ENCODE results near the gene C10orf105. TPM values are rescaled to one million over a fixed set of nuclear protein-coding genes. Genes with fewer than 3 reads are reported as not detected.

Gene C10orf105
- total RNA-seq, 1 experiment from 2014 or later = not detected

- H3K27me3 ChIP-seq = no peaks in the 10 kb centered on the region
- no peak overlapping the region for H3K27ac ChIP-seq
- 0 out of 2 replicates have a peak, but pooled peaks cover 3% of the 10 kb centered on the region for H3K4me1 ChIP-seq
- no peak for DNase-seq
- no peaks in the 10 kb centered on the region for H3K36me3 ChIP-seq
- H3K9me3 ChIP-seq (replicated peaks) = no peaks in the 10 kb centered on the region
- no peak overlapping the region for H3K4me3 ChIP-seq
Measured at GRCh38 chr10:71735709-71736569, 16.4 kb upstream of the C10orf105 start.

- no peak overlapping the region for H3K4me3 ChIP-seq
- H3K36me3 ChIP-seq = no peaks in the 10 kb centered on the region
- H3K4me1 ChIP-seq = 0 out of 2 replicates have a peak, but pooled peaks cover 3% of the 10 kb centered on the region
- no peaks in the 10 kb centered on the region for H3K9me3 ChIP-seq (replicated peaks)
- DNase-seq = no peak
- H3K27me3 ChIP-seq = no peaks in the 10 kb centered on the region
- no peak overlapping the region for H3K27ac ChIP-seq
Measured at GRCh38 chr10:71734797-71735196, 15.2 kb upstream of the C10orf105 start.

- no peak for DNase-seq
- H3K4me1 ChIP-seq = peaks cover 20% of the 10 kb centered on the region
Measured at GRCh38 chr10:71731791-71732190, 12.2 kb upstream of the C10orf105 start.

GRCh38 chr10:71729161-71729636 is 9.6 kb upstream of the C10orf105 start:
- H3K27ac ChIP-seq = no peak overlapping the region
- no peaks in the 10 kb centered on the region for H3K9me3 ChIP-seq (replicated peaks)
- DNase-seq = peak; percentile 50 to 63
- H3K4me1 ChIP-seq = peaks cover 16% of the 10 kb centered on the region
- H3K36me3 ChIP-seq = no peaks in the 10 kb centered on the region
- no peak overlapping the region for H3K4me3 ChIP-seq
- H3K27me3 ChIP-seq = no peaks in the 10 kb centered on the region

More at GRCh38 chr10:71731791-71732190, 12.2 kb upstream of the C10orf105 start:
- no peaks in the 10 kb centered on the region for H3K36me3 ChIP-seq
- H3K27me3 ChIP-seq = no peaks in the 10 kb centered on the region
- H3K27ac ChIP-seq = no peak overlapping the region
- no peak overlapping the region for H3K4me3 ChIP-seq
- no peaks in the 10 kb centered on the region for H3K9me3 ChIP-seq (replicated peaks)

- Histone ChIP-seq H3K4me1 (peaks cover 16% of the 10 kb centered on the region), H3K4me3 (no peak overlapping the region), H3K36me3 (no peaks in the 10 kb centered on the region)
Measured at GRCh38 chr10:71727738-71728737, 8.5 kb upstream of the C10orf105 start.

GRCh38 chr10:71727105-71727737 is 7.6 kb upstream of the C10orf105 start:
- Histone ChIP-seq H3K9me3 (replicated peaks) (no peaks in the 10 kb centered on the region), H3K4me1 (peaks cover 16% of the 10 kb centered on the region), H3K27ac (no peak overlapping the region), H3K27me3 (no peaks in the 10 kb centered on the region), H3K4me3 (no peak overlapping the region), H3K36me3 (no peaks in the 10 kb centered on the region)
- no peak for DNase-seq

More at GRCh38 chr10:71727738-71728737, 8.5 kb upstream of the C10orf105 start:
- Histone ChIP-seq H3K9me3 (replicated peaks) (no peaks in the 10 kb centered on the region), H3K27ac (peak overlapping the region; percentile 17; the same call in 1 of the 2 replicates), H3K27me3 (no peaks in the 10 kb centered on the region)
- DNase-seq = peak; percentile 52 to 57

GRCh38 chr10:71726580-71727104 is 7.1 kb upstream of the C10orf105 start:
- Histone ChIP-seq H3K4me3 (no peak overlapping the region), H3K4me1 (peaks cover 16% of the 10 kb centered on the region), H3K27me3 (no peaks in the 10 kb centered on the region), H3K27ac (no peak overlapping the region), H3K9me3 (replicated peaks) (no peaks in the 10 kb centered on the region), H3K36me3 (no peaks in the 10 kb centered on the region)
- no peak for DNase-seq

- Histone ChIP-seq H3K4me1 (peaks cover 16% of the 10 kb centered on the region), H3K27ac (no peak overlapping the region)
- peak in 1 of 2 experiments; percentile 24 for DNase-seq
Measured at GRCh38 chr10:71725998-71726579, 6.5 kb upstream of the C10orf105 start.

GRCh38 chr10:71725249-71725648 is 5.7 kb upstream of the C10orf105 start:
- Histone ChIP-seq H3K4me3 (no peak overlapping the region), H3K27me3 (no peaks in the 10 kb centered on the region), H3K4me1 (peaks cover 16% of the 10 kb centered on the region), H3K36me3 (no peaks in the 10 kb centered on the region), H3K9me3 (replicated peaks) (no peaks in the 10 kb centered on the region), H3K27ac (no peak overlapping the region)
- DNase-seq = no peak

More at GRCh38 chr10:71725998-71726579, 6.5 kb upstream of the C10orf105 start:
- Histone ChIP-seq H3K9me3 (replicated peaks) (no peaks in the 10 kb centered on the region), H3K36me3 (no peaks in the 10 kb centered on the region), H3K27me3 (no peaks in the 10 kb centered on the region), H3K4me3 (no peak overlapping the region)

- no peak for DNase-seq
- Histone ChIP-seq H3K36me3 (no peaks in the 10 kb centered on the region), H3K9me3 (replicated peaks) (no peaks in the 10 kb centered on the region), H3K27me3 (no peaks in the 10 kb centered on the region), H3K4me1 (peaks cover 16% of the 10 kb centered on the region), H3K27ac (no peak overlapping the region), H3K4me3 (no peak overlapping the region)
Measured at GRCh38 chr10:71724539-71724938, 5.0 kb upstream of the C10orf105 start.

GRCh38 chr10:71723311-71723710 is 3.7 kb upstream of the C10orf105 start:
- no peaks in the 10 kb centered on the region for H3K27me3 ChIP-seq
- peaks cover 6% of the 10 kb centered on the region; the same call in 1 of the 2 replicates for H3K4me1 ChIP-seq

GRCh38 chr10:71722849-71723248 is 3.3 kb upstream of the C10orf105 start:
- no peaks in the 10 kb centered on the region for H3K27me3 ChIP-seq
- H3K4me1 ChIP-seq = peaks cover 5% of the 10 kb centered on the region; the same call in 1 of the 2 replicates
- H3K27ac ChIP-seq = no peak overlapping the region
- no peak for DNase-seq
- H3K9me3 ChIP-seq (replicated peaks) = no peaks in the 10 kb centered on the region
- no peak overlapping the region for H3K4me3 ChIP-seq
- H3K36me3 ChIP-seq = no peaks in the 10 kb centered on the region

More at GRCh38 chr10:71723311-71723710, 3.7 kb upstream of the C10orf105 start:
- Histone ChIP-seq H3K9me3 (replicated peaks) (no peaks in the 10 kb centered on the region), H3K4me3 (no peak overlapping the region), H3K27ac (no peak overlapping the region), H3K36me3 (no peaks in the 10 kb centered on the region)
- DNase-seq = no peak

GRCh38 chr10:71721313-71721712 is 1.7 kb upstream of the C10orf105 start:
- Histone ChIP-seq H3K4me1 (no peaks in the 10 kb centered on the region), H3K27ac (no peak overlapping the region)
- DNase-seq = no peak

More at GRCh38 chr10:71721313-71721712, 1.7 kb upstream of the C10orf105 start:
- no peak overlapping the region for H3K4me3 ChIP-seq
- no peaks in the 10 kb centered on the region for H3K27me3 ChIP-seq
- no peaks in the 10 kb centered on the region for H3K9me3 ChIP-seq (replicated peaks)
- no peaks in the 10 kb centered on the region for H3K36me3 ChIP-seq

Measured in SJCRH30 (cell line).